ENCODE results near the gene CRTC3.

Gene CRTC3

DNA sequence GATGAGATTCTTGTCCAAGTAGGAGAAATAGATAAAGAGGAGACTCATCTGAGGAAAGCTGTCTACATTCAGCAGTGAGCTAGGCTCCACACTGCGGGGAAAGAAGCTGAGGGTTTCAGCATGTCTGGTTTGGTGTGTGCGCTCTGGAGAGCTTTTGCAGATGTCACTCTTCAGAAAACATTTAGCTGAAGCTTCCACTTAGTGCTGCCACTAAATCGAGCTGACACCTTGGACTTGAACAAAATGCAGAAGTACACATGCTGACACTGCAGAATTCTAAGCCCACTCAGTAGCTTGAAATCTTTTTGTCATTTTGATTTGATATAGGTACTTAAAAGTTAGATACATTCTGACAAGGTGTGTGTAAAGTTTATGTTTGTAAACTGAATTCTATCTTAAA lies 32.3 kb upstream of the CRTC3 start:
- Histone ChIP-seq H3K18ac (ENCODE audit: low read length) (no peak overlapping the region), H3K14ac (ENCODE audit: low read length) (no peak overlapping the region), H2BK15ac (ENCODE audit: low read length) (no peak overlapping the region), H3K36me3 (replicated peaks in 1 of 2; ENCODE audit: control insufficient read depth in 2 of 2, insufficient read depth in 2 of 2, low read length in 2 of 2) (peaks cover 6 to 92% of the 10 kb centered on the region in 2 donors), H3K4me3 (ENCODE audit: low read length in 2 of 2) (no peak overlapping the region), H3K27ac (replicated peaks; ENCODE audit: low read length) (no peak overlapping the region), H3K4me2 (ENCODE audit: insufficient read depth, low read length, poor library complexity, severe bottlenecking) (no peak overlapping the region), H2BK5ac (ENCODE audit: low read length) (no peak overlapping the region), H2AFZ (ENCODE audit: low read length) (no peak overlapping the region), H3K79me1 (ENCODE audit: low read depth, low read length) (no peaks in the 10 kb centered on the region), H3K4me1 (ENCODE audit: control insufficient read depth in 2 of 2, insufficient read depth in 1 of 2, low read depth in 1 of 2, low read length in 2 of 2) (no peaks in the 10 kb centered on the region), H2AK5ac (ENCODE audit: low read depth, low read length) (no peak overlapping the region), H3K4ac (ENCODE audit: low read length) (no peak overlapping the region), H2BK120ac (ENCODE audit: low read depth, low read length) (no peak overlapping the region), H3K27me3 (ENCODE audit: control insufficient read depth in 3 of 3, insufficient read depth in 3 of 3, low read depth in 1 of 3, low read length in 3 of 3) (no peaks in the 10 kb centered on the region), H3K23ac (ENCODE audit: low read depth, low read length, poor library complexity) (no peak overlapping the region), H4K8ac (ENCODE audit: low read depth, low read length) (no peak overlapping the region), H3K9me3 (replicated peaks in 1 of 2; ENCODE audit: control insufficient read depth in 2 of 2, insufficient read depth in 1 of 2, low read depth in 1 of 2, low read length in 2 of 2) (no peaks in the 10 kb centered on the region), H2BK12ac (ENCODE audit: low read length) (no peak overlapping the region), H3K9ac (ENCODE audit: low read depth, low read length, poor library complexity) (no peak overlapping the region), H4K91ac (ENCODE audit: low read depth, low read length, poor library complexity) (no peak overlapping the region)
- DNase-seq (ENCODE audit: low spot score): no peak
- WGBS, 2 donors (ENCODE audit: extremely low coverage in 2 of 2, insufficient read length in 2 of 2, insufficient replicate concordance in 1 of 2): no CpG with 5 or more reads among the region's 3 CpGs

DNA sequence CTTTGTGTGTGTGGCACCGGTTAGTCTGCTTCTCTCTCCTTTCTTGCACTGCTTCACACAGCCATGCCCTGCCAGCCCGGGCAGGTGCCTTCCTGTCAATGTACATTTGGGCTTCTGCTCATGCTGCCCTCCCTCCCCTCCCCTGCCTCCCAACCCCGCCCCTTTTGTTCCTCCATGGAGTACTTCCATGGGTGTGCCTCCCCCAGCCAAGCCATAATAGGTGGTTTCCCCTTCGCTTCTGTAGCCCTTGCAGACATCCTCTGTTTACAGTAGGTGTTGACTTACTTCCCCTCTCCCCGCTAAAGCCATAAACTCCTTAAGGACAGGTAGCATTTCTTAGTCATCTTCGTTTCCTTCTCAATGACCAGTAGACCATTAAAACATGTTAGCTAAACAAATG lies 31.8 kb upstream of the CRTC3 start:
- H3K9ac ChIP-seq (ENCODE audit: low read depth, low read length, poor library complexity): no peak overlapping the region
- no peak overlapping the region for H2AK5ac ChIP-seq (ENCODE audit: low read depth, low read length)
- H3K36me3 ChIP-seq (replicated peaks in 1 of 2; ENCODE audit: control insufficient read depth in 2 of 2, insufficient read depth in 2 of 2, low read length in 2 of 2): peaks cover 6 to 90% of the 10 kb centered on the region in 2 donors
- H2AFZ ChIP-seq (ENCODE audit: low read length): no peak overlapping the region
- no peak overlapping the region for H2BK15ac ChIP-seq (ENCODE audit: low read length)
- H3K79me1 ChIP-seq (ENCODE audit: low read depth, low read length): no peaks in the 10 kb centered on the region
- H3K23ac ChIP-seq (ENCODE audit: low read depth, low read length, poor library complexity): no peak overlapping the region
- H4K91ac ChIP-seq (ENCODE audit: low read depth, low read length, poor library complexity): no peak overlapping the region
- H3K4me3 ChIP-seq (ENCODE audit: low read length in 2 of 2): no peak overlapping the region
- H2BK5ac ChIP-seq (ENCODE audit: low read length): no peak overlapping the region
- H2BK120ac ChIP-seq (ENCODE audit: low read depth, low read length): no peak overlapping the region
- WGBS, 2 donors (ENCODE audit: extremely low coverage in 2 of 2, insufficient read length in 2 of 2, insufficient replicate concordance in 1 of 2): no CpG with 5 or more reads among the region's 6 CpGs
- H4K8ac ChIP-seq (ENCODE audit: low read depth, low read length): no peak overlapping the region
- no peaks in the 10 kb centered on the region for H3K4me1 ChIP-seq (ENCODE audit: control insufficient read depth in 2 of 2, insufficient read depth in 1 of 2, low read depth in 1 of 2, low read length in 2 of 2)
- no peak overlapping the region for H3K27ac ChIP-seq (replicated peaks; ENCODE audit: low read length)
- no peaks in the 10 kb centered on the region for H3K27me3 ChIP-seq (ENCODE audit: control insufficient read depth in 3 of 3, insufficient read depth in 3 of 3, low read depth in 1 of 3, low read length in 3 of 3)
- no peak overlapping the region for H3K4me2 ChIP-seq (ENCODE audit: insufficient read depth, low read length, poor library complexity, severe bottlenecking)
- no peak overlapping the region for H3K18ac ChIP-seq (ENCODE audit: low read length)
- DNase-seq (ENCODE audit: low spot score): no peak
- H3K9me3 ChIP-seq (replicated peaks in 1 of 2; ENCODE audit: control insufficient read depth in 2 of 2, insufficient read depth in 1 of 2, low read depth in 1 of 2, low read length in 2 of 2): no peaks in the 10 kb centered on the region
- H2BK12ac ChIP-seq (ENCODE audit: low read length): no peak overlapping the region
- no peak overlapping the region for H3K14ac ChIP-seq (ENCODE audit: low read length)
- H3K4ac ChIP-seq (ENCODE audit: low read length): no peak overlapping the region

DNA sequence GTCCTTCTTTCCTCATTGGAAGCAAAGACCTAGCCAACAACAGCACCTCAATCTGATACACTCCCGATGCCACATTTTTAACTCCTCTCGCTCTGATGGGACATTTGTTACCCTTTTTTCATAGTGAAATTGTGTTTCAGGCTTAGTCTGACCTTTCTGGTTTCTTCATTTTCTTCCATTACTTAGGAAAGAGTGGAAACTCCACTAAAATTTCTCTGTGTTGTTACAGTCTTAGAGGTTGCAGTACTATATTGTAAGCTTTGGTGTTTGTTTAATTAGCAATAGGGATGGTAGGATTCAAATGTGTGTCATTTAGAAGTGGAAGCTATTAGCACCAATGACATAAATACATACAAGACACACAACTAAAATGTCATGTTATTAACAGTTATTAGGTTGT lies 29.6 kb upstream of the CRTC3 start:
- Histone ChIP-seq H2BK15ac (ENCODE audit: low read length) (no peak overlapping the region), H2BK5ac (ENCODE audit: low read length) (no peak overlapping the region), H3K4ac (ENCODE audit: low read length) (no peak overlapping the region), H2AFZ (ENCODE audit: low read length) (no peak overlapping the region), H2BK12ac (ENCODE audit: low read length) (no peak overlapping the region), H2BK120ac (ENCODE audit: low read depth, low read length) (no peak overlapping the region), H3K4me3 (ENCODE audit: low read length in 2 of 2) (no peak overlapping the region), H3K14ac (ENCODE audit: low read length) (no peak overlapping the region), H3K79me1 (ENCODE audit: low read depth, low read length) (no peaks in the 10 kb centered on the region), H4K8ac (ENCODE audit: low read depth, low read length) (no peak overlapping the region), H3K9me3 (replicated peaks in 1 of 2; ENCODE audit: control insufficient read depth in 2 of 2, insufficient read depth in 1 of 2, low read depth in 1 of 2, low read length in 2 of 2) (no peaks in the 10 kb centered on the region), H3K4me2 (ENCODE audit: insufficient read depth, low read length, poor library complexity, severe bottlenecking) (no peak overlapping the region), H3K27ac (replicated peaks; ENCODE audit: low read length) (no peak overlapping the region), H3K4me1 (ENCODE audit: control insufficient read depth in 2 of 2, insufficient read depth in 1 of 2, low read depth in 1 of 2, low read length in 2 of 2) (no peaks in the 10 kb centered on the region), H3K23ac (ENCODE audit: low read depth, low read length, poor library complexity) (no peak overlapping the region), H3K18ac (ENCODE audit: low read length) (no peak overlapping the region), H3K9ac (ENCODE audit: low read depth, low read length, poor library complexity) (no peak overlapping the region), H2AK5ac (ENCODE audit: low read depth, low read length) (no peak overlapping the region), H4K91ac (ENCODE audit: low read depth, low read length, poor library complexity) (no peak overlapping the region), H3K36me3 (replicated peaks in 1 of 2; ENCODE audit: control insufficient read depth in 2 of 2, insufficient read depth in 2 of 2, low read length in 2 of 2) (peaks cover 2 to 69% of the 10 kb centered on the region in 2 donors), H3K27me3 (ENCODE audit: control insufficient read depth in 3 of 3, insufficient read depth in 3 of 3, low read depth in 1 of 3, low read length in 3 of 3) (no peaks in the 10 kb centered on the region)
- no peak for DNase-seq (ENCODE audit: low spot score)
- no CpG with 5 or more reads among the region's 2 CpGs for WGBS, 2 donors (ENCODE audit: extremely low coverage in 2 of 2, insufficient read length in 2 of 2, insufficient replicate concordance in 1 of 2)

DNA sequence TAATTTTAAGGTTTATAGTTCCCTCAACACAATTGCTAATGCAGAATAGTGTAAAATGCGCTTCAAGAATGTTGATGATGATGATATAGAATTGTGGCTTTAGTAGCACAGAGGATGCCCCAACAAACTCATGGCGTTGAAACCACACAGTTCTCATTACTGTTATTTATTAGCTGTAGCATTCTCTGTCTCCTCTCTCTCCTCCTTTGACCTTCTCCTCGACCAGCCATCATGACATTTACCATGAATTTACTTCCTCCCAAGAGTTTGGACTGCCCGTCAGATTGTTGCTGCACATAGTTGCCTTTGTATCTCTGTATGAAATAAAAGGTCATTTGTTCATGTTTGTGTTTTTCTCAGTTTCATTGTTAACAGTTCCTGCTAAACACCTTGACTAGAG lies 27.8 kb upstream of the CRTC3 start:
- no peak overlapping the region for H2BK5ac ChIP-seq (ENCODE audit: low read length)
- no peak overlapping the region for H3K4me2 ChIP-seq (ENCODE audit: insufficient read depth, low read length, poor library complexity, severe bottlenecking)
- H3K23ac ChIP-seq (ENCODE audit: low read depth, low read length, poor library complexity): no peak overlapping the region
- no peaks in the 10 kb centered on the region for H3K27me3 ChIP-seq (ENCODE audit: control insufficient read depth in 3 of 3, insufficient read depth in 3 of 3, low read depth in 1 of 3, low read length in 3 of 3)
- H2AFZ ChIP-seq (ENCODE audit: low read length): no peak overlapping the region
- H2BK12ac ChIP-seq (ENCODE audit: low read length): no peak overlapping the region
- H3K14ac ChIP-seq (ENCODE audit: low read length): no peak overlapping the region
- peaks cover 2 to 53% of the 10 kb centered on the region in 2 donors for H3K36me3 ChIP-seq (replicated peaks in 1 of 2; ENCODE audit: control insufficient read depth in 2 of 2, insufficient read depth in 2 of 2, low read length in 2 of 2)
- no CpG with 5 or more reads among the region's 4 CpGs for WGBS, 2 donors (ENCODE audit: extremely low coverage in 2 of 2, insufficient read length in 2 of 2, insufficient replicate concordance in 1 of 2)
- H3K4me3 ChIP-seq (ENCODE audit: low read length in 2 of 2): no peak overlapping the region
- DNase-seq (ENCODE audit: low spot score): no peak
- H3K9ac ChIP-seq (ENCODE audit: low read depth, low read length, poor library complexity): no peak overlapping the region
- no peak overlapping the region for H3K27ac ChIP-seq (replicated peaks; ENCODE audit: low read length)
- H3K4me1 ChIP-seq (ENCODE audit: control insufficient read depth in 2 of 2, insufficient read depth in 1 of 2, low read depth in 1 of 2, low read length in 2 of 2): no peaks in the 10 kb centered on the region
- H3K4ac ChIP-seq (ENCODE audit: low read length): no peak overlapping the region
- H3K9me3 ChIP-seq (replicated peaks in 1 of 2; ENCODE audit: control insufficient read depth in 2 of 2, insufficient read depth in 1 of 2, low read depth in 1 of 2, low read length in 2 of 2): no peaks in the 10 kb centered on the region
- H2BK15ac ChIP-seq (ENCODE audit: low read length): no peak overlapping the region
- no peak overlapping the region for H3K18ac ChIP-seq (ENCODE audit: low read length)
- H3K79me1 ChIP-seq (ENCODE audit: low read depth, low read length): no peaks in the 10 kb centered on the region
- H2AK5ac ChIP-seq (ENCODE audit: low read depth, low read length): no peak overlapping the region
- H4K8ac ChIP-seq (ENCODE audit: low read depth, low read length): no peak overlapping the region
- no peak overlapping the region for H4K91ac ChIP-seq (ENCODE audit: low read depth, low read length, poor library complexity)
- no peak overlapping the region for H2BK120ac ChIP-seq (ENCODE audit: low read depth, low read length)
